Activated T-cell treated with anti-CD3 and anti-CD28 coated beads for 1 hour (primary cell): ENCODE results near the gene LIPE.

Source experiments
- DNase-seq: peaks from one replicate; pipeline ENCODE4 v3.0.0-alpha.2; 2020; ENCODE audit warnings: low read depth

LIPE gene

GRCh38 chr19:42353341-42354015 lies 73.7 kb downstream of the LIPE start:
- DNase-seq = no peak

- DNase-seq = no peak
Measured at GRCh38 chr19:42352301-42353259, 74.6 kb downstream of the LIPE start.
